BLaER1 treated with 17β-estradiol and CSF1 and Interleukin-3, amounts not matched to agents 10 nM and 100 nM (cell line): ENCODE measurements around the gene PMF1.

Experiments
- H3K27ac ChIP-seq, 11 experiments: shearing (Covaris generic); formaldehyde crosslinking; 2 replicates each; pipeline ENCODE4 v1.8.1; 2022
- H3K27me3 ChIP-seq, 11 experiments: shearing (Covaris generic); formaldehyde crosslinking; 2 replicates each; pipeline ENCODE4 v1.8.1; 2022
- H3K36me3 ChIP-seq, 11 experiments: shearing (Covaris generic); formaldehyde crosslinking; 2 replicates each; pipeline ENCODE4 v1.8.1; 2022
- H3K4me1 ChIP-seq, 10 experiments: shearing (Covaris generic); formaldehyde crosslinking; 2 replicates each; pipeline ENCODE4 v1.8.1; 2022
- H3K4me2 ChIP-seq, 11 experiments: shearing (Covaris generic); formaldehyde crosslinking; 2 replicates each; pipeline ENCODE4 v1.8.1; 2022
- H3K4me3 ChIP-seq, 10 experiments: shearing (Covaris generic); formaldehyde crosslinking; 2 replicates each; pipeline ENCODE4 v1.8.1; 2022
- H3K9ac ChIP-seq, 11 experiments: shearing (Covaris generic); formaldehyde crosslinking; 2 replicates each; pipeline ENCODE4 v1.8.1; 2022
- H3K9me3 ChIP-seq, 11 experiments: shearing (Covaris generic); formaldehyde crosslinking; replicated peaks in 1 of 11; 2 replicates each; pipeline ENCODE4 v1.8.1; 2022
- H4K20me1 ChIP-seq, 11 experiments: shearing (Covaris generic); formaldehyde crosslinking; 2 replicates each; pipeline ENCODE4 v1.8.1; 2022
- Cebpa-rat ChIP-seq, 11 experiments: shearing (Covaris generic); IDR thresholded peaks; 2 replicates each; pipeline ENCODE4 v1.8.1; 2022

The PMF1 gene

GRCh38 chr1:156225677-156226014 lies 12.8 kb downstream of the PMF1 start:
- TF ChIP-seq Cebpa-rat (IDR thresholded peaks at IDR 0.05) = no peak
- H3K9me3 ChIP-seq = no peaks in the 10 kb centered on the region
- H3K27me3 ChIP-seq = no peaks in the 10 kb centered on the region
- no peak overlapping the region for H3K4me3 ChIP-seq
- H3K36me3 ChIP-seq = peaks cover 55 to 92% (median 78%) of the 10 kb centered on the region in 11 experiments
- H3K4me1 ChIP-seq = peaks cover 14 to 38% (median 17%) of the 10 kb centered on the region in 10 experiments
- H3K4me2 ChIP-seq = peak overlapping the region in 9 of 11 experiments; percentile 16 to 63 (median 38); a peak in 16 of 22 replicates
- peak overlapping the region in 8 of 11 experiments; percentile 23 to 61 (median 48); a peak in 13 of 22 replicates for H3K9ac ChIP-seq
- peak overlapping the region in 8 of 11 experiments; percentile 26 to 58 (median 38); a peak in 9 of 22 replicates for H3K27ac ChIP-seq
- H4K20me1 ChIP-seq = peaks cover 0 to 29% (median 0%) of the 10 kb centered on the region in 11 experiments; a peak in 4 of 22 replicates

GRCh38 chr1:156226116-156226538 lies 13.3 kb downstream of the PMF1 start:
- peak overlapping the region in 9 of 11 experiments; percentile 16 to 63 (median 38); a peak in 17 of 22 replicates for H3K4me2 ChIP-seq
- H3K27me3 ChIP-seq = no peaks in the 10 kb centered on the region
- H4K20me1 ChIP-seq = peaks cover 0 to 26% (median 0%) of the 10 kb centered on the region in 11 experiments; a peak in 4 of 22 replicates
- H3K36me3 ChIP-seq = peaks cover 51 to 90% (median 73%) of the 10 kb centered on the region in 11 experiments
- H3K9ac ChIP-seq = peak overlapping the region in 9 of 11 experiments; percentile 22 to 61 (median 45); a peak in 15 of 22 replicates
- no peak overlapping the region for H3K4me3 ChIP-seq
- peak overlapping the region in 9 of 11 experiments; percentile 4 to 58 (median 36); a peak in 9 of 22 replicates for H3K27ac ChIP-seq
- no peaks in the 10 kb centered on the region for H3K9me3 ChIP-seq
- H3K4me1 ChIP-seq = peaks cover 14 to 38% (median 17%) of the 10 kb centered on the region in 10 experiments
- no peak for TF ChIP-seq Cebpa-rat (IDR thresholded peaks at IDR 0.05)

- peak overlapping the region in 6 of 11 experiments; percentile 1 to 45 (median 18); a peak in 1 of 22 replicates for H3K27ac ChIP-seq
- no peak overlapping the region for H3K4me3 ChIP-seq
- peak overlapping the region in 5 of 11 experiments; percentile 20 to 63 (median 51); a peak in 4 of 22 replicates for H3K4me2 ChIP-seq
- no peaks in the 10 kb centered on the region for H3K27me3 ChIP-seq
- no peak for TF ChIP-seq Cebpa-rat (IDR thresholded peaks at IDR 0.05)
- H3K9me3 ChIP-seq = no peaks in the 10 kb centered on the region
- H4K20me1 ChIP-seq = peaks cover 0 to 23% (median 0%) of the 10 kb centered on the region in 11 experiments; a peak in 5 of 22 replicates
- peaks cover 44 to 87% (median 66%) of the 10 kb centered on the region in 11 experiments for H3K36me3 ChIP-seq
- peaks cover 16 to 41% (median 19%) of the 10 kb centered on the region in 10 experiments for H3K4me1 ChIP-seq
- peak overlapping the region in 4 of 11 experiments; percentile 22 to 61 (median 47); a peak in 4 of 22 replicates for H3K9ac ChIP-seq
Observed at GRCh38 chr1:156226782-156227181, 14.0 kb downstream of the PMF1 start.

GRCh38 chr1:156228501-156228900 lies 15.7 kb downstream of the PMF1 start:
- Histone ChIP-seq H3K4me1 (peaks cover 18 to 41% (median 26%) of the 10 kb centered on the region in 10 experiments), H3K9ac (peak overlapping the region in 2 of 11 experiments; percentile 22 to 44; a peak in 1 of 22 replicates), H3K9me3 (no peaks in the 10 kb centered on the region), H3K36me3 (peaks cover 32 to 82% (median 56%) of the 10 kb centered on the region in 11 experiments), H4K20me1 (peaks cover 0 to 26% (median 4%) of the 10 kb centered on the region in 11 experiments; a peak in 5 of 22 replicates), H3K27me3 (no peaks in the 10 kb centered on the region), H3K27ac (peak overlapping the region in 1 of 11 experiments; percentile 42; a peak in 2 of 22 replicates), H3K4me3 (no peak overlapping the region), H3K4me2 (peak overlapping the region in 3 of 11 experiments; percentile 29 to 52 (median 33); a peak in 6 of 22 replicates)
- no peak for TF ChIP-seq Cebpa-rat (IDR thresholded peaks at IDR 0.05)

GRCh38 chr1:156229809-156230472 lies 17.1 kb downstream of the PMF1 start:
- H3K9me3 ChIP-seq = no peaks in the 10 kb centered on the region
- H3K27me3 ChIP-seq = no peaks in the 10 kb centered on the region
- peaks cover 16 to 41% (median 26%) of the 10 kb centered on the region in 10 experiments for H3K4me1 ChIP-seq
- H3K9ac ChIP-seq = no peak overlapping the region; a peak in 1 of 22 replicates
- peaks cover 0 to 26% (median 4%) of the 10 kb centered on the region in 11 experiments; a peak in 5 of 22 replicates for H4K20me1 ChIP-seq
- no peak overlapping the region for H3K27ac ChIP-seq
- no peak overlapping the region for H3K4me2 ChIP-seq
- no peak overlapping the region for H3K4me3 ChIP-seq
- H3K36me3 ChIP-seq = peaks cover 39 to 86% (median 61%) of the 10 kb centered on the region in 11 experiments
- TF ChIP-seq Cebpa-rat (IDR thresholded peaks at IDR 0.05) = no peak

- no peaks in the 10 kb centered on the region for H3K9me3 ChIP-seq
- H3K4me2 ChIP-seq = no peak overlapping the region
- no peak overlapping the region; a peak in 1 of 22 replicates for H3K9ac ChIP-seq
- H3K27me3 ChIP-seq = no peaks in the 10 kb centered on the region
- TF ChIP-seq Cebpa-rat (IDR thresholded peaks at IDR 0.05) = no peak
- H4K20me1 ChIP-seq = peaks cover 0 to 26% (median 4%) of the 10 kb centered on the region in 11 experiments; a peak in 5 of 22 replicates
- H3K4me1 ChIP-seq = peaks cover 16 to 41% (median 24%) of the 10 kb centered on the region in 10 experiments
- H3K36me3 ChIP-seq = peaks cover 44 to 91% (median 65%) of the 10 kb centered on the region in 11 experiments
- no peak overlapping the region for H3K4me3 ChIP-seq
- no peak overlapping the region for H3K27ac ChIP-seq
Observed at GRCh38 chr1:156230473-156230837, 17.6 kb downstream of the PMF1 start.

GRCh38 chr1:156232201-156232894 lies 19.5 kb downstream of the PMF1 start:
- no peaks in the 10 kb centered on the region for H3K27me3 ChIP-seq
- H3K9me3 ChIP-seq = no peaks in the 10 kb centered on the region
- H3K4me3 ChIP-seq = no peak overlapping the region
- peak overlapping the region in 8 of 11 experiments; percentile 2 to 31 (median 11); a peak in 8 of 22 replicates for H3K4me2 ChIP-seq
- peaks cover 55 to 92% (median 68%) of the 10 kb centered on the region in 11 experiments for H3K36me3 ChIP-seq
- TF ChIP-seq Cebpa-rat (IDR thresholded peaks at IDR 0.05) = no peak
- H3K4me1 ChIP-seq = peaks cover 6 to 27% (median 11%) of the 10 kb centered on the region in 10 experiments; a peak in 15 of 20 replicates
- peaks cover 0 to 22% (median 4%) of the 10 kb centered on the region in 11 experiments; a peak in 4 of 22 replicates for H4K20me1 ChIP-seq
- H3K27ac ChIP-seq = peak overlapping the region in 2 of 11 experiments; percentile 32 to 49; a peak in 1 of 22 replicates
- 0 out of 22 replicates have a peak overlapping the region, but pooled peaks of 2 of the 11 experiments have one; percentile 2 to 37 for H3K9ac ChIP-seq

- Histone ChIP-seq H3K9ac (peak overlapping the region in 1 of 11 experiments; percentile 17; a peak in 1 of 22 replicates), H3K27me3 (no peaks in the 10 kb centered on the region), H3K4me2 (no peak overlapping the region), H3K4me1 (peaks cover 6 to 21% (median 10%) of the 10 kb centered on the region in 10 experiments; a peak in 15 of 20 replicates), H4K20me1 (peaks cover 0 to 19% (median 4%) of the 10 kb centered on the region in 11 experiments; a peak in 4 of 22 replicates), H3K27ac (no peak overlapping the region), H3K36me3 (peaks cover 65 to 92% (median 69%) of the 10 kb centered on the region in 11 experiments), H3K4me3 (no peak overlapping the region), H3K9me3 (no peaks in the 10 kb centered on the region)
- no peak for TF ChIP-seq Cebpa-rat (IDR thresholded peaks at IDR 0.05)
Observed at GRCh38 chr1:156233426-156234127, 20.8 kb downstream of the PMF1 start.
